ENCODE results near the gene CARHSP1.

DNA sequence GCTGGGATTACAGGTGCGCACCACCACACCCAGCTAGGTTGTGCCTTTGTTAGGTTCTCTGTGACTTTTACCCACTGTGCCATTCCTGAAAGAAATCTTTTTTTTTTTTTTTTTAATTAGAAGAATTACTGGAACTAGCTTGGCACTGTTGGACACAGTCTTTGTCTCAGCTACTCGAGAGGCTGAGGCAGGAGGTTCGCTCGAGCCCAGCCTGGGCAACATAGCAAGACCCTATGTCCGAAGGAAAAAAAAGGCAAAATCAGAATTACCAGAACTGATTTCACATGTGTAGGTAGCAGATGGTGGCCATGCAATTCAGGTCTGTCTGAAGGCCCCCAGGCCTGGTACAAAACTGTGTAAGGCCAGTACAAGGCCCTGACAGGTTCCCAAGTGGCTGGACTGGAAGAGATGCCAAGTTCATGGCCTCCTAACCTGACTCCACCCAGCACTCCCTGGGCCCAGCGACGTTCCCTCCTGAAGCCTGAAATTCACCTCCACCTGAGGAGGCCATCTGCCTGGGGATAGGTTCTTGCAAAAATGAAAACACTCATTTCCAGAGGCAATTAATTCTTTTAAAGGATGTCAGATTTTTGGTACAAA lies 23.0 kb downstream of the CARHSP1 start:
- TF ChIP-seq, protein P1, sequence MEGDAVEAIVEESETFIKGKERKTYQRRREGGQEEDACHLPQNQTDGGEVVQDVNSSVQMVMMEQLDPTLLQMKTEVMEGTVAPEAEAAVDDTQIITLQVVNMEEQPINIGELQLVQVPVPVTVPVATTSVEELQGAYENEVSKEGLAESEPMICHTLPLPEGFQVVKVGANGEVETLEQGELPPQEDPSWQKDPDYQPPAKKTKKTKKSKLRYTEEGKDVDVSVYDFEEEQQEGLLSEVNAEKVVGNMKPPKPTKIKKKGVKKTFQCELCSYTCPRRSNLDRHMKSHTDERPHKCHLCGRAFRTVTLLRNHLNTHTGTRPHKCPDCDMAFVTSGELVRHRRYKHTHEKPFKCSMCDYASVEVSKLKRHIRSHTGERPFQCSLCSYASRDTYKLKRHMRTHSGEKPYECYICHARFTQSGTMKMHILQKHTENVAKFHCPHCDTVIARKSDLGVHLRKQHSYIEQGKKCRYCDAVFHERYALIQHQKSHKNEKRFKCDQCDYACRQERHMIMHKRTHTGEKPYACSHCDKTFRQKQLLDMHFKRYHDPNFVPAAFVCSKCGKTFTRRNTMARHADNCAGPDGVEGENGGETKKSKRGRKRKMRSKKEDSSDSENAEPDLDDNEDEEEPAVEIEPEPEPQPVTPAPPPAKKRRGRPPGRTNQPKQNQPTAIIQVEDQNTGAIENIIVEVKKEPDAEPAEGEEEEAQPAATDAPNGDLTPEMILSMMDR (IDR thresholded peaks at IDR 0.05; ENCODE audit: poor library complexity), result no peak
- TF ChIP-seq EZH2 (IDR thresholded peaks at IDR 0.05; ENCODE audit: borderline replicate concordance), result no peak
- no peak for TF ChIP-seq EZH2phosphoT487 (IDR thresholded peaks at IDR 0.05; ENCODE audit: low read depth, severe bottlenecking, unreplicated experiment)
